ENCODE results near the gene IGFALS.

DNA sequence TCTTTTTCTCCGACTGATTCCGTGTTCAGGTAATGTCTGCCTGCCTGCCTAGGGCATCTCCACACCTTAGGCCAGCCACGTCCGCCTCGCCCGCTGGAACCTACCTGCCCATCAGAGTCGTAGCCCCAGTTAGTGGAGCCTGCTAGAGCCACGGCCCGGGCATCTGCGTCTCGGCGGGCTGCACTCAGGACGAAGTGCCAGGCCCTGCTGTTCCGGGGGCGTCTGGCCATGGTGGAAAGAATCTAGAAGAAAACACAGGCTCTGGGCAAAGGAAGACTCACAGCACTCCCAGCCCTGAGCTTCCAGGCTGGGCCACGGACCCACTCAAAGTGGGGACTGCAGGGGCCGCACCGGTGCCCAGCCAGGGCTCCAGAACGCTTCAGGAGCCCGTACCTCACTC lies 12.3 kb downstream of the IGFALS start:
- no peak for TF ChIP-seq CTCF (IDR thresholded peaks at IDR 0.05)
- no peak for TF ChIP-seq POLR2A (IDR thresholded peaks at IDR 0.05)
- no peak for TF ChIP-seq POLR2AphosphoS5 (IDR thresholded peaks at IDR 0.05; ENCODE audit: insufficient read depth in 1 of 2, low read depth in 1 of 2)

Data from vagina (tissue), 2 donors.